Esophagus (tissue), 2 donors: Measurements from ENCODE around the gene POU2F2. TPM values are rescaled to one million over a fixed set of nuclear protein-coding genes. Genes with fewer than 3 reads are reported as not detected.

Experiments used
- H3K27ac ChIP-seq, 2 donors: one replicate each; pipeline ENCODE4 v1.5.1; 2013; ENCODE audit warnings: low read depth in 2 of 2, mild to moderate bottlenecking in 2 of 2, inconsistent platforms in 1 of 2, low read length in 1 of 2, moderate library complexity in 1 of 2
- H3K27me3 ChIP-seq, 2 donors: one replicate each; pipeline ENCODE4 v1.6.1; 2013; ENCODE audit warnings: low read length in 2 of 2, control low read depth in 1 of 2, mild to moderate bottlenecking in 1 of 2; ENCODE audit not compliant: insufficient read depth in 2 of 2, control insufficient read depth in 1 of 2
- H3K36me3 ChIP-seq, 2 donors: one replicate each; pipeline ENCODE4 v1.6.1; 2013; ENCODE audit warnings: low read length in 1 of 2; ENCODE audit not compliant: control insufficient read depth in 2 of 2, insufficient read depth in 2 of 2
- H3K4me1 ChIP-seq, 2 donors: one replicate each; pipeline ENCODE4 v1.6.1; 2013; ENCODE audit warnings: low read length in 1 of 2; ENCODE audit not compliant: control insufficient read depth in 2 of 2, insufficient read depth in 2 of 2
- H3K4me3 ChIP-seq, 2 donors: one replicate each; pipeline ENCODE4 v1.5.1; 2013; ENCODE audit warnings: low read length in 2 of 2, mild to moderate bottlenecking in 2 of 2, low read depth in 1 of 2, moderate library complexity in 1 of 2
- H3K9me3 ChIP-seq, 2 donors: one replicate each; pipeline ENCODE4 v1.6.1; 2013; ENCODE audit warnings: mild to moderate bottlenecking in 2 of 2, low read depth in 1 of 2, low read length in 1 of 2, moderate library complexity in 1 of 2; ENCODE audit not compliant: control insufficient read depth in 2 of 2, insufficient read depth in 1 of 2
- WGBS, 2 donors: extraction: QIAGEN DNeasy Blood & Tissue Kit; methylation state at CpG; one replicate each; pipeline ENCODE4 v1.1.7; 2013; 5-methylcytosine and 5-hydroxymethylcytosine counted together
- polyA plus RNA-seq, 2 donors: library from polyadenylated mRNA; stranded (reverse); fragments of 200-250 nt; gene quantifications; one replicate each; pipeline ENCODE4 v1.2.3, GENCODE V29; 2013
- donor health status: healthy with polysubstance abuse.
- donor health status: Bipolar disorder and iron deficiency.

Gene POU2F2
- polyA plus RNA-seq, 2 donors = 0.39 to 0.79 TPM

GRCh38 chr19:42071247-42071646 is 61.0 kb downstream of the POU2F2 start:
- H3K9me3 ChIP-seq = no peaks in the 10 kb centered on the region
- no peak overlapping the region for H3K4me3 ChIP-seq
- peaks cover 4% of the 10 kb centered on the region in 2 donors for H3K4me1 ChIP-seq
- no peaks in the 10 kb centered on the region for H3K27me3 ChIP-seq
- no peak overlapping the region for H3K27ac ChIP-seq
- H3K36me3 ChIP-seq = no peaks in the 10 kb centered on the region
- WGBS, 2 donors = 86 to 90% methylated on average over 12 of the region's 12 CpGs

- Histone ChIP-seq H3K9me3 (no peaks in the 10 kb centered on the region), H3K4me1 (peaks cover 1 to 6% of the 10 kb centered on the region in 2 donors), H3K36me3 (no peaks in the 10 kb centered on the region), H3K27ac (no peak within 1 kb of the TSS), H3K4me3 (peak within 1 kb of the TSS; percentile 9 to 17), H3K27me3 (no peaks in the 10 kb centered on the region)
- WGBS, 2 donors = 11 to 26% methylated on average over 13 to 28 of the region's 29 CpGs
Observed at GRCh38 chr19:42069619-42070351, 62.5 kb downstream of the POU2F2 start, which contains the start of gene GRIK5. Gene GRIK5 (minus strand): TSS chr19:42070206. CDS start chr19:42065770, 4,436 bp downstream.

GRCh38 chr19:42068756-42069571 is 63.3 kb downstream of the POU2F2 start:
- H3K27me3 ChIP-seq = no peaks in the 10 kb centered on the region
- 21 to 27% methylated on average over 29 of the region's 29 CpGs for WGBS, 2 donors

GRCh38 chr19:42068361-42068755 is 63.9 kb downstream of the POU2F2 start:
- peaks cover 0 to 6% of the 10 kb centered on the region in 2 donors for H3K4me1 ChIP-seq
- no peaks in the 10 kb centered on the region for H3K9me3 ChIP-seq
- no peaks in the 10 kb centered on the region for H3K36me3 ChIP-seq
- H3K27me3 ChIP-seq = no peaks in the 10 kb centered on the region
- H3K4me3 ChIP-seq = no peak overlapping the region
- H3K27ac ChIP-seq = no peak overlapping the region
- 51 to 52% methylated on average over 8 of the region's 8 CpGs for WGBS, 2 donors

More at GRCh38 chr19:42068756-42069571, 63.3 kb downstream of the POU2F2 start:
- Histone ChIP-seq H3K4me3 (no peak overlapping the region), H3K4me1 (peaks cover 0 to 6% of the 10 kb centered on the region in 2 donors), H3K9me3 (no peaks in the 10 kb centered on the region), H3K36me3 (no peaks in the 10 kb centered on the region), H3K27ac (no peak overlapping the region)

- Histone ChIP-seq H3K27ac (no peak overlapping the region), H3K9me3 (no peaks in the 10 kb centered on the region), H3K27me3 (no peaks in the 10 kb centered on the region), H3K4me1 (peaks cover 0 to 6% of the 10 kb centered on the region in 2 donors), H3K4me3 (no peak overlapping the region), H3K36me3 (no peaks in the 10 kb centered on the region)
- WGBS, 2 donors = 62 to 76% methylated on average over 6 of the region's 6 CpGs
Observed at GRCh38 chr19:42067315-42067888, 64.8 kb downstream of the POU2F2 start.

GRCh38 chr19:42066075-42066754 is 66.0 kb downstream of the POU2F2 start:
- Histone ChIP-seq H3K4me1 (peaks cover 0 to 6% of the 10 kb centered on the region in 2 donors), H3K36me3 (no peaks in the 10 kb centered on the region), H3K9me3 (no peaks in the 10 kb centered on the region), H3K4me3 (no peak overlapping the region), H3K27ac (no peak overlapping the region), H3K27me3 (no peaks in the 10 kb centered on the region)
- WGBS, 2 donors = 40 to 43% methylated on average over 9 of the region's 9 CpGs

- no peaks in the 10 kb centered on the region for H3K27me3 ChIP-seq
- 92 to 93% methylated on average over 9 of the region's 9 CpGs for WGBS, 2 donors
Observed at GRCh38 chr19:42065511-42065910, 66.7 kb downstream of the POU2F2 start.

GRCh38 chr19:42065051-42065450 is 67.2 kb downstream of the POU2F2 start:
- H3K4me1 ChIP-seq = peaks cover 0 to 6% of the 10 kb centered on the region in 2 donors
- 90% methylated on average over 13 of the region's 13 CpGs for WGBS, 2 donors
- no peaks in the 10 kb centered on the region for H3K36me3 ChIP-seq
- H3K27ac ChIP-seq = no peak overlapping the region
- H3K27me3 ChIP-seq = no peaks in the 10 kb centered on the region
- no peak overlapping the region for H3K4me3 ChIP-seq
- H3K9me3 ChIP-seq = no peaks in the 10 kb centered on the region

More at GRCh38 chr19:42065511-42065910, 66.7 kb downstream of the POU2F2 start:
- H3K4me1 ChIP-seq = peaks cover 0 to 6% of the 10 kb centered on the region in 2 donors
- no peaks in the 10 kb centered on the region for H3K9me3 ChIP-seq
- H3K27ac ChIP-seq = no peak overlapping the region
- no peaks in the 10 kb centered on the region for H3K36me3 ChIP-seq
- H3K4me3 ChIP-seq = no peak overlapping the region

- no peak overlapping the region for H3K4me3 ChIP-seq
Observed at GRCh38 chr19:42064432-42064831, 67.8 kb downstream of the POU2F2 start.

More at GRCh38 chr19:42064432-42064831, 67.8 kb downstream of the POU2F2 start:
- Histone ChIP-seq H3K27ac (no peak overlapping the region), H3K9me3 (no peaks in the 10 kb centered on the region), H3K27me3 (no peaks in the 10 kb centered on the region), H3K36me3 (no peaks in the 10 kb centered on the region), H3K4me1 (peaks cover 0 to 6% of the 10 kb centered on the region in 2 donors)
- 83 to 88% methylated on average over 6 of the region's 6 CpGs for WGBS, 2 donors
